ENCODE results near the gene FAM171A1.
A peak's percentile ranks its signal among the peaks of the same experiment; 100 is the strongest.
"Not testable (repeated sequence)": the region's sequence is repeated elsewhere in the genome, so short reads cannot be mapped to it uniquely, and the experiment has no call there.

The FAM171A1 gene

GRCh38 chr10:15276039-15276438 lies 95.0 kb downstream of the FAM171A1 start:
- not testable (repeated sequence) for DNase-seq

GRCh38 chr10:15269838-15270237 lies 101.3 kb downstream of the FAM171A1 start:
- DNase-seq = not testable (repeated sequence)

- no peak for DNase-seq
Measured at GRCh38 chr10:15267496-15267895, 103.6 kb downstream of the FAM171A1 start.

- no peak for DNase-seq
Measured at GRCh38 chr10:15266117-15266516, 105.0 kb downstream of the FAM171A1 start.

GRCh38 chr10:15265558-15265957 lies 105.5 kb downstream of the FAM171A1 start:
- no peak for DNase-seq

GRCh38 chr10:15265056-15265455 lies 106.0 kb downstream of the FAM171A1 start:
- no peak for DNase-seq

- no peak for DNase-seq
Measured at GRCh38 chr10:15263657-15264323, 107.3 kb downstream of the FAM171A1 start.

- peak; percentile 47 for DNase-seq
Measured at GRCh38 chr10:15262036-15262713, 108.9 kb downstream of the FAM171A1 start.

- DNase-seq = no peak
Measured at GRCh38 chr10:15259136-15259535, 112.0 kb downstream of the FAM171A1 start.

- DNase-seq = no peak
Measured at GRCh38 chr10:15258255-15258654, 112.8 kb downstream of the FAM171A1 start.

GRCh38 chr10:15255961-15256360 lies 115.1 kb downstream of the FAM171A1 start:
- no peak for DNase-seq

- DNase-seq = peak; percentile 78
Measured at GRCh38 chr10:15254808-15255648, 116.1 kb downstream of the FAM171A1 start.

GRCh38 chr10:15253951-15254807 lies 116.9 kb downstream of the FAM171A1 start:
- peak; percentile 47 for DNase-seq

- DNase-seq = no peak
Measured at GRCh38 chr10:15252396-15252795, 118.7 kb downstream of the FAM171A1 start.

GRCh38 chr10:15251791-15252380 lies 119.2 kb downstream of the FAM171A1 start:
- peak; percentile 32 for DNase-seq

- DNase-seq = no peak
Measured at GRCh38 chr10:15245530-15245929, 125.6 kb downstream of the FAM171A1 start.

GRCh38 chr10:15244635-15245197 lies 126.4 kb downstream of the FAM171A1 start:
- DNase-seq = no peak

GRCh38 chr10:15242261-15242840 lies 128.7 kb downstream of the FAM171A1 start:
- no peak for DNase-seq

GRCh38 chr10:15241306-15241705 lies 129.8 kb downstream of the FAM171A1 start:
- no peak for DNase-seq

- DNase-seq = no peak
Measured at GRCh38 chr10:15238555-15239335, 132.3 kb downstream of the FAM171A1 start.

- DNase-seq = peak; percentile 49
Measured at GRCh38 chr10:15237351-15237750, 133.7 kb downstream of the FAM171A1 start.

Measured in midbrain (tissue), 1 donor.